ENCODE data around the gene RORC. TPM values are rescaled to one million over a fixed set of nuclear protein-coding genes. Genes with fewer than 3 reads are reported as not detected.

RORC gene
- total and polyA plus RNA-seq, 8 donors, result 1.4 to 28.1 (median 13.0) TPM

DNA sequence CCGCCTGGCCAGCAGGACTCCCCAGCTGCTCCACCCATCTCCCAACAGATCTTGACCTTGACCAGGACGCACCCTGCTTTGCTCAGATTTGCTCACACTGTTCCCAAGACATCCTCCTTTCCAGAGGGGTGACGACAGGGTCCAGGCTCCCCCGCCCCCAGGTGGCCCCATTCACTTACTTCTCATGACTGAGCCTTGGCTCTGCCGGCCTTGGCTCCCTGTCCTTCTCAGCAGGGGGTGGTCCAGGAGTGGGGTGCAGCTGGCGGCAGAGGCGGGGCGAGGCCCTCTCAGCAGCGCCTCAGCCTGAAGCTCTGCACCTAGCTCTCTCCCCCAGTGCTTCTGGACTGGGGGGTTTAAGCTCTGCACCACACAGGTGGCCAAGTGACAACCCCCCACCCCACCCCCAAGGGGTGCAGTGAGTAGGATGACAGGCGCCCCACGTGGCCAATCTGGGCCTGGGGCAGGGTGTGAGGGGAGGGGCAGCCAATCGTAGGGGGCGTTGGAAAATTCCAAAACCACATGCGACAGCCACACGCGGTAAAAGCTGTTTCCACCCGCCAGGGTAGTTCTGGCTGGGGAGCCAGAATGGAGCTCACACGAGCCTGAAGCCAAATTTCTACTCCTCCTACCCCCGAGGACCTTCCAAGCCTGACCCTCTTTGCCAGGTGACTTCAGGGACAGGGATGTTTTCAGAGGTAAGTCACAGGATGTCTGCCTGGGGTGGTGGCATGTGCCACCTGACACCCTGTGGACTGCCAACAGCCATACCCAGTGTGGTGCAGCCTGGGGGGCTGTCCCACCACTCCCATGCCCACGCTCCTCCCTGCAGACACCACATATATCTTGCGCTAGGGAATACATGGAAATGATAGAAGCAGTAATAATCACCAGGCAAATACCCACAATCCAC is 5.6 kb downstream of the RORC start:
- H3K27ac ChIP-seq, result no peak overlapping the region
- TF ChIP-seq, protein P1, sequence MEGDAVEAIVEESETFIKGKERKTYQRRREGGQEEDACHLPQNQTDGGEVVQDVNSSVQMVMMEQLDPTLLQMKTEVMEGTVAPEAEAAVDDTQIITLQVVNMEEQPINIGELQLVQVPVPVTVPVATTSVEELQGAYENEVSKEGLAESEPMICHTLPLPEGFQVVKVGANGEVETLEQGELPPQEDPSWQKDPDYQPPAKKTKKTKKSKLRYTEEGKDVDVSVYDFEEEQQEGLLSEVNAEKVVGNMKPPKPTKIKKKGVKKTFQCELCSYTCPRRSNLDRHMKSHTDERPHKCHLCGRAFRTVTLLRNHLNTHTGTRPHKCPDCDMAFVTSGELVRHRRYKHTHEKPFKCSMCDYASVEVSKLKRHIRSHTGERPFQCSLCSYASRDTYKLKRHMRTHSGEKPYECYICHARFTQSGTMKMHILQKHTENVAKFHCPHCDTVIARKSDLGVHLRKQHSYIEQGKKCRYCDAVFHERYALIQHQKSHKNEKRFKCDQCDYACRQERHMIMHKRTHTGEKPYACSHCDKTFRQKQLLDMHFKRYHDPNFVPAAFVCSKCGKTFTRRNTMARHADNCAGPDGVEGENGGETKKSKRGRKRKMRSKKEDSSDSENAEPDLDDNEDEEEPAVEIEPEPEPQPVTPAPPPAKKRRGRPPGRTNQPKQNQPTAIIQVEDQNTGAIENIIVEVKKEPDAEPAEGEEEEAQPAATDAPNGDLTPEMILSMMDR (IDR thresholded peaks at IDR 0.05), result no peak
- no peak for TF ChIP-seq EP300 (IDR thresholded peaks at IDR 0.05)
- no peak for TF ChIP-seq POLR2A (IDR thresholded peaks at IDR 0.05)
- TF ChIP-seq POLR2AphosphoS5 (IDR thresholded peaks at IDR 0.05), result no peak
- peaks cover 0 to 12% (median 2%) of the 10 kb centered on the region in 4 donors for H3K36me3 ChIP-seq
- DNase-seq, result no peak
- peak overlapping the region in 1 of 4 donors; percentile 6 for H3K4me3 ChIP-seq
- WGBS, 5 donors, result 52 to 68% (median 62%) methylated on average over 19 to 21 of the region's 21 CpGs
- no peaks in the 10 kb centered on the region for H3K9me3 ChIP-seq
- H3K27me3 ChIP-seq, result peaks cover 0 to 28% (median 0%) of the 10 kb centered on the region in 3 donors
- H3K4me1 ChIP-seq, result peaks cover 17 to 48% (median 38%) of the 10 kb centered on the region in 4 donors
- intact Hi-C loops (cut with DNase I; ENCODE audit: low total_unique reads), result no loop called here

- TF ChIP-seq EP300 (IDR thresholded peaks at IDR 0.05) (no peak), POLR2A (IDR thresholded peaks at IDR 0.05) (no peak), POLR2AphosphoS5 (IDR thresholded peaks at IDR 0.05) (no peak)
- TF ChIP-seq, protein P1 (IDR thresholded peaks at IDR 0.05), result no peak
- no peaks in the 10 kb centered on the region for H3K9me3 ChIP-seq
- intact Hi-C loops (cut with DNase I; ENCODE audit: low total_unique reads), result no loop called here
- DNase-seq, result no peak
- H3K4me1 ChIP-seq, result peaks cover 16 to 45% (median 35%) of the 10 kb centered on the region in 4 donors
- no peak overlapping the region for H3K27ac ChIP-seq
- H3K27me3 ChIP-seq, result peaks cover 0 to 22% (median 0%) of the 10 kb centered on the region in 3 donors
- 73 to 81% (median 79%) methylated on average over 9 of the region's 9 CpGs for WGBS, 5 donors
- peaks cover 0 to 12% (median 2%) of the 10 kb centered on the region in 4 donors for H3K36me3 ChIP-seq
- no peak overlapping the region for H3K4me3 ChIP-seq
Measured at GRCh38 chr1:151825204-151825603, 6.4 kb downstream of the RORC start.

DNA sequence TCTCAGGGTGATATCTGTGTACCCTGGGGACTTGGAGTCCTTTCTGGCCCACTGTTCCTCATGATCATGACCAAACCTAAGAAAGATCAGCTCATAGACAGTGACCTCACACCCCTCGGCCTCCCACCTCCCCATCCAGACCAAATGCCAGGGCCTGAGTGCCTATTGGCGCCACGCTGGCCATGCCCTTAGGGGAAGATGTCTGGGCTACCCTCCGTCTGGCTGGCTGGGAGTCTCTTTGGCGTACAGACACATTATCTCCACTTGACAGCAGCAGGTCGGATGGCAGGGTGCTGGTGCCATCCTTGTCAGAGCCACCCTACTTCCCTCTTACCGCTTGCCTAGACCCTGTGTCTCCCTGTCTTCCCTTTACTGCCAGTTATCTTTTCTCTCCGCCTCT is 8.4 kb downstream of the RORC start:
- Histone ChIP-seq H3K27ac (no peak overlapping the region), H3K36me3 (peaks cover 0 to 12% (median 2%) of the 10 kb centered on the region in 4 donors), H3K9me3 (no peaks in the 10 kb centered on the region), H3K4me3 (no peak overlapping the region), H3K27me3 (peaks cover 0 to 19% (median 0%) of the 10 kb centered on the region in 3 donors), H3K4me1 (peaks cover 1 to 25% (median 18%) of the 10 kb centered on the region in 4 donors)
- DNase-seq, result no peak
- no peak for TF ChIP-seq POLR2A (IDR thresholded peaks at IDR 0.05)
- no peak for TF ChIP-seq EP300 (IDR thresholded peaks at IDR 0.05)
- TF ChIP-seq POLR2AphosphoS5 (IDR thresholded peaks at IDR 0.05), result no peak
- TF ChIP-seq, protein P1 (IDR thresholded peaks at IDR 0.05), result no peak
- intact Hi-C loops (cut with DNase I; ENCODE audit: low total_unique reads), result no loop called here
- WGBS, 5 donors, result 72 to 87% (median 81%) methylated on average over 8 of the region's 8 CpGs

DNA sequence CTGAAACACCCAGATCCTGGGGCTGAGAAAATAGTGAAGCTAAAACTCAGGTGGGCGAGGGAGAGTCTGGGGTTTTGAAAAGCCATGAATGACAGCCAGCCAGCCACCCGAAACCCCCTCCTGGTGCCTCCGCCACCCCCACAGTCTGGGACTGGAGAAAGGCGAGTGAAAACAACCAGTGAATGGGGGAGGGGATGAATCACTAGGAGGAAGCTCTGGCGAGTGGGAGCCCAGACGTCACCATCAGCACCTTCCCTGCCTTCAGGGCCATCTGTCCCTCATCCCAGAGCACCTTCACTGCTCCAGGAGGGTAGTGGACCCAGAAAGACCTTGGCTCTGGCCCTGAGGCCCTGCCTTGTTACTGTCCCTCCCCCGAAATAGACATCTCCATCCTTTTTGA is 9.2 kb downstream of the RORC start:
- H3K4me1 ChIP-seq, result peaks cover 0 to 17% (median 12%) of the 10 kb centered on the region in 4 donors
- H3K27ac ChIP-seq, result no peak overlapping the region
- intact Hi-C loops (cut with DNase I; ENCODE audit: low total_unique reads), result no loop called here
- no peak for DNase-seq
- H3K36me3 ChIP-seq, result peaks cover 0 to 8% (median 2%) of the 10 kb centered on the region in 4 donors
- TF ChIP-seq, protein P1 (IDR thresholded peaks at IDR 0.05), result no peak
- TF ChIP-seq POLR2A (IDR thresholded peaks at IDR 0.05) (no peak), EP300 (IDR thresholded peaks at IDR 0.05) (no peak)
- WGBS, 5 donors, result 66 to 74% (median 71%) methylated on average over 6 to 7 of the region's 7 CpGs
- no peaks in the 10 kb centered on the region for H3K9me3 ChIP-seq
- no peak overlapping the region for H3K4me3 ChIP-seq
- peaks cover 0 to 11% (median 0%) of the 10 kb centered on the region in 3 donors for H3K27me3 ChIP-seq

All from stomach (tissue), 9 donors.